Esophagus muscularis mucosa (tissue), 4 donors: ENCODE measurements around the gene IGFBP1. TPM values are rescaled to one million over a fixed set of nuclear protein-coding genes. Genes with fewer than 3 reads are reported as not detected.

Experiments
- DNase-seq: peaks from one replicate; pipeline ENCODE4 v3.0.0-alpha.2; 2017; ENCODE audit errors: extremely low spot score
- H3K27ac ChIP-seq, 4 donors: fragments of 200-600 bp; sonication (generic); replicated peaks in 1 of 4; 1 replicate in 3 of 4; 2 replicates in 1 of 4; pipeline ENCODE4 v1.5.1; 2016 to 2019; ENCODE audit warnings: mild to moderate bottlenecking in 1 of 4
- H3K27me3 ChIP-seq, 4 donors: fragments of 200-600 bp; sonication (generic); one replicate each; pipeline versions ENCODE4 v1.5.1 to v1.6.0; 2016 to 2019
- H3K36me3 ChIP-seq, 4 donors: fragments of 200-600 bp; sonication (generic); one replicate each; pipeline ENCODE4 v1.5.1; 2016 to 2019
- H3K4me1 ChIP-seq, 4 donors: fragments of 200-600 bp; sonication (generic); one replicate each; pipeline ENCODE4 v1.5.1; 2016 to 2019
- H3K4me3 ChIP-seq, 4 donors: fragments of 200-600 bp; sonication (generic); 1 replicate in 2 of 4; 2 replicates in 2 of 4; pipeline ENCODE4 v1.5.1; 2016 to 2019; ENCODE audit warnings: mild to moderate bottlenecking in 4 of 4, moderate library complexity in 1 of 4
- H3K9me3 ChIP-seq, 4 donors: fragments of 200-600 bp; sonication (generic); 1 replicate in 3 of 4; 2 replicates in 1 of 4; pipeline ENCODE4 v1.5.1; 2016 to 2019
- EP300 ChIP-seq: sonication (generic); formaldehyde crosslinking; IDR thresholded peaks from one replicate; pipeline ENCODE4 v1.6.1; 2017; ENCODE audit warnings: antibody characterized with exemption
- POLR2A ChIP-seq: fragments of 450-650 bp; IDR thresholded peaks from one replicate; pipeline ENCODE4 v1.6.1; 2017; ENCODE audit warnings: antibody characterized with exemption, moderate library complexity, mild to moderate bottlenecking, low read depth
- POLR2AphosphoS5 ChIP-seq, 2 donors: sonication (generic); formaldehyde crosslinking; IDR thresholded peaks; one replicate each; pipeline ENCODE4 v1.6.1; 2017; ENCODE audit warnings: antibody characterized with exemption in 2 of 2
- WGBS: methylation state at CpG from one replicate; pipeline ENCODE4 v1.1.5; 2018; 5-methylcytosine and 5-hydroxymethylcytosine counted together
- intact Hi-C: fragments of 100-400 bp; cut with DNase I; formaldehyde crosslinking; loops from one replicate; pipeline ENCODE4 v1.15.1; 2023
- total RNA-seq, 4 donors: library from RNA; depleted of rRNA; stranded (reverse); fragments of >200 nt; gene quantifications; one replicate each; pipeline versions ENCODE4 v1.1.0 to v1.2.1, GENCODE V29; 2016
- TF ChIP-seq, protein P1 (sequence below), 3 experiments: fragments of 200-600 bp in 2 of 3; fragments of 450-650 bp in 1 of 3; sonication (generic) in 2 of 3; IDR thresholded peaks; one replicate each; pipeline ENCODE4 v1.5.1; 2017 to 2019; ENCODE audit warnings: antibody characterized with exemption in 3 of 3, mild to moderate bottlenecking in 2 of 3, moderate library complexity in 1 of 3

Gene IGFBP1
- total RNA-seq, 4 donors from 2014 or later = not detected

DNA sequence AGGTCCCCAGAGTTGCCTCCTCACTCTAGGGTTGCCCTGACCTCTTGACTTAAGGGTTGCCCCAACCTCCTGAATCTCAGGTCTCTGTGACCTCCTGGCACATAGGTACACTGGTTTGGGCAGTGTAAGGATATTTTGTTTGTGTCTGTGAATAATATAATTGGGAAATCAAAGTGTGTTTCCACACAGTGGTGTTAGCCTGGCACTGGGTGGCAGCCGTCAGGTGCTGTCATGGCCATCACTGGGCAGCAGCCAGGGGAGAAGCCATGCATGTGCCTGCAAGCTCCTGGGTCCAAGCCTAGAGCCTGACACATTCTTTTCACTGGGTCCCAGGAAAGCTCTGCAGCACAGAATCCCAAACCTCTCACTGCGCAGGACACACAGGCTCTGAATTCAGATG is 11.8 kb upstream of the IGFBP1 start:
- 100% methylated on average over 1 of the region's 2 CpGs for WGBS
- intact Hi-C loops = no loop called here
- no peak for DNase-seq
- no peak for TF ChIP-seq POLR2AphosphoS5 (IDR thresholded peaks at IDR 0.05)
- TF ChIP-seq, protein P1, sequence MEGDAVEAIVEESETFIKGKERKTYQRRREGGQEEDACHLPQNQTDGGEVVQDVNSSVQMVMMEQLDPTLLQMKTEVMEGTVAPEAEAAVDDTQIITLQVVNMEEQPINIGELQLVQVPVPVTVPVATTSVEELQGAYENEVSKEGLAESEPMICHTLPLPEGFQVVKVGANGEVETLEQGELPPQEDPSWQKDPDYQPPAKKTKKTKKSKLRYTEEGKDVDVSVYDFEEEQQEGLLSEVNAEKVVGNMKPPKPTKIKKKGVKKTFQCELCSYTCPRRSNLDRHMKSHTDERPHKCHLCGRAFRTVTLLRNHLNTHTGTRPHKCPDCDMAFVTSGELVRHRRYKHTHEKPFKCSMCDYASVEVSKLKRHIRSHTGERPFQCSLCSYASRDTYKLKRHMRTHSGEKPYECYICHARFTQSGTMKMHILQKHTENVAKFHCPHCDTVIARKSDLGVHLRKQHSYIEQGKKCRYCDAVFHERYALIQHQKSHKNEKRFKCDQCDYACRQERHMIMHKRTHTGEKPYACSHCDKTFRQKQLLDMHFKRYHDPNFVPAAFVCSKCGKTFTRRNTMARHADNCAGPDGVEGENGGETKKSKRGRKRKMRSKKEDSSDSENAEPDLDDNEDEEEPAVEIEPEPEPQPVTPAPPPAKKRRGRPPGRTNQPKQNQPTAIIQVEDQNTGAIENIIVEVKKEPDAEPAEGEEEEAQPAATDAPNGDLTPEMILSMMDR (IDR thresholded peaks at IDR 0.05) = no peak
- no peak for TF ChIP-seq EP300
- TF ChIP-seq POLR2A = no peak
- Histone ChIP-seq H3K27me3 (no peaks in the 10 kb centered on the region), H3K4me1 (no peaks in the 10 kb centered on the region), H3K36me3 (no peaks in the 10 kb centered on the region), H3K4me3 (no peak overlapping the region), H3K27ac (no peak overlapping the region), H3K9me3 (peaks cover 0 to 24% (median 15%) of the 10 kb centered on the region in 4 donors)

- TF ChIP-seq POLR2A = no peak
- no peak for TF ChIP-seq POLR2AphosphoS5 (IDR thresholded peaks at IDR 0.05)
- no peak for TF ChIP-seq EP300
- TF ChIP-seq, protein P1 (IDR thresholded peaks at IDR 0.05) = no peak
- no peak overlapping the region for H3K4me3 ChIP-seq
- H3K4me1 ChIP-seq = no peaks in the 10 kb centered on the region
- peaks cover 0 to 13% (median 0%) of the 10 kb centered on the region in 4 donors for H3K27me3 ChIP-seq
- H3K36me3 ChIP-seq = no peaks in the 10 kb centered on the region
- no peak for DNase-seq
- intact Hi-C loops = no loop called here
- H3K9me3 ChIP-seq = peaks cover 0 to 24% (median 15%) of the 10 kb centered on the region in 4 donors
- 61% methylated on average over 3 of the region's 3 CpGs for WGBS
- no peak overlapping the region for H3K27ac ChIP-seq
Measured at GRCh38 chr7:45878457-45879144, 9.7 kb upstream of the IGFBP1 start.

DNA sequence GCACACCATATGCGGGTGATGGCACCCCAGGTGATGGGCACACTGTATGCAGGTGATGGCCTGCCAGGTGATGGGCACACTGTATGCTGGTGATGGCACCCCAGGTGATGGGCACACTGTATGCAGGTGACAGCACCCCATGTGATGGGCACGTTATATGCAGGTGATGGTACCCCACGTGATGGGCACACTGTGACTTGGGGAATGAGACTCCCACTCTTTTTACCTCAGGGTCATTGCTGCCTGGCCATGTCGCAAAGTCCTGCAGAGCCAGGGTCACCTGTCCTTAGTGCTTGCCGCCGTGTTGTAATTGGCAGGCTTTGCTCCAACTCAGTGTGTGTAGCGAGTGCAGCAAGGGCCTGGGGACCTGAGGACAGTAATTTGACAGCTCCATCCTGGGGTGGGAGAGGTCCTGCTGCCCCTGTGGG is 7.8 kb upstream of the IGFBP1 start:
- TF ChIP-seq, protein P1 (IDR thresholded peaks at IDR 0.05) = no peak
- TF ChIP-seq POLR2AphosphoS5 (IDR thresholded peaks at IDR 0.05) = no peak
- TF ChIP-seq POLR2A = no peak
- no peak for TF ChIP-seq EP300
- Histone ChIP-seq H3K9me3 (peaks cover 0 to 24% (median 15%) of the 10 kb centered on the region in 4 donors), H3K36me3 (no peaks in the 10 kb centered on the region), H3K4me3 (no peak overlapping the region), H3K27ac (no peak overlapping the region), H3K4me1 (no peaks in the 10 kb centered on the region), H3K27me3 (peaks cover 0 to 28% (median 0%) of the 10 kb centered on the region in 4 donors)
- WGBS = 86% methylated on average over 6 of the region's 7 CpGs
- peak; percentile 45 for DNase-seq
- intact Hi-C loops = no loop called here

DNA sequence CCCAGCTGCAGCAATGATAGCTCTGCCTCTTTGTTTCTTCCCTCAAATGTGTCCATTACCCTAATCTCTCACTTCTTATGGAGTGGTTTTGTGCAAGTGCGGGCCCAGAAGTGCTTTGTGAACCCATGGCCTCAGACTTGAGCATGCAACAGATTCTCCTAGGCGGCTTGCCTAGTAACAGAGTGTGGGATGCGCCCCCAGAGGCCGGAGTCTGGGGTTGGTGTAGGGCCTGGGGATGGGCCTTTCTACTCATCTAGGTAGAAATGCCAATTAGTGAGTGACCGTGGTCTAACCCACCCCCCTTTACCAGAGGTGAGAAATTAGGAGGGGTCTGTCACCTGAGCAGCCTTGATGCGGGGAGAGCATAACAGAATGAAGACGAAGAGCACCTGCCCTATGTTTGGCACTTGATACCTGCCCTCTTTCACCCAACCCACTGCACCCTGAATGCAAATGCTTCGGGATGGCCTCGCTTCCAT is 7.0 kb upstream of the IGFBP1 start:
- Histone ChIP-seq H3K27ac (no peak overlapping the region), H3K36me3 (no peaks in the 10 kb centered on the region), H3K9me3 (peaks cover 0 to 24% (median 15%) of the 10 kb centered on the region in 4 donors), H3K4me1 (no peaks in the 10 kb centered on the region), H3K27me3 (peaks cover 0 to 35% (median 0%) of the 10 kb centered on the region in 4 donors), H3K4me3 (no peak overlapping the region)
- 89% methylated on average over 9 of the region's 9 CpGs for WGBS
- DNase-seq = peak; percentile 90
- TF ChIP-seq EP300 = no peak
- TF ChIP-seq POLR2AphosphoS5 (IDR thresholded peaks at IDR 0.05) = no peak
- TF ChIP-seq, protein P1 (IDR thresholded peaks at IDR 0.05) = no peak
- no peak for TF ChIP-seq POLR2A
- intact Hi-C loops = no loop called here
